ENCODE data around the gene LRRTM4.

DNA sequence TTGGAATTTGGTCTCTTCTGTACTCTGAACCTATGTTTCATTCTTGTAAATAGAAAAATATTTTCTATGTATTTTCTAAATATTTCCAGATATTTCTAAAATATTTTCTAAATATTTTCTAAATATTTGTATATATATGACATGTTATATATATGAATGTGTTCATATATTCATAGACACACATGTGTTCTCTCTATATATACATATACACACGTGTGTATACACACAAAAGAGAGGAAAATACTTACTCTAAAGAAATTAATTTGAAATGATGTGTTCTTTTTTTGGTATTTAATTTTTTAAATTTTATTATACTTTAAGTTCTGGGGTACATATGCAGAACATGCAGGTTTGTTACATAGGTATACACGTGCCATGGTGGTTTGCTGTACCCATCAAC, 589.6 kb downstream of the LRRTM4 start:
- TF ChIP-seq, protein P1, sequence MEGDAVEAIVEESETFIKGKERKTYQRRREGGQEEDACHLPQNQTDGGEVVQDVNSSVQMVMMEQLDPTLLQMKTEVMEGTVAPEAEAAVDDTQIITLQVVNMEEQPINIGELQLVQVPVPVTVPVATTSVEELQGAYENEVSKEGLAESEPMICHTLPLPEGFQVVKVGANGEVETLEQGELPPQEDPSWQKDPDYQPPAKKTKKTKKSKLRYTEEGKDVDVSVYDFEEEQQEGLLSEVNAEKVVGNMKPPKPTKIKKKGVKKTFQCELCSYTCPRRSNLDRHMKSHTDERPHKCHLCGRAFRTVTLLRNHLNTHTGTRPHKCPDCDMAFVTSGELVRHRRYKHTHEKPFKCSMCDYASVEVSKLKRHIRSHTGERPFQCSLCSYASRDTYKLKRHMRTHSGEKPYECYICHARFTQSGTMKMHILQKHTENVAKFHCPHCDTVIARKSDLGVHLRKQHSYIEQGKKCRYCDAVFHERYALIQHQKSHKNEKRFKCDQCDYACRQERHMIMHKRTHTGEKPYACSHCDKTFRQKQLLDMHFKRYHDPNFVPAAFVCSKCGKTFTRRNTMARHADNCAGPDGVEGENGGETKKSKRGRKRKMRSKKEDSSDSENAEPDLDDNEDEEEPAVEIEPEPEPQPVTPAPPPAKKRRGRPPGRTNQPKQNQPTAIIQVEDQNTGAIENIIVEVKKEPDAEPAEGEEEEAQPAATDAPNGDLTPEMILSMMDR (IDR thresholded peaks at IDR 0.05), result no peak
- TF ChIP-seq POLR2AphosphoS5 (IDR thresholded peaks at IDR 0.05) (no peak), EP300 (IDR thresholded peaks at IDR 0.05) (no peak)

All from upper lobe of left lung (tissue), 4 donors.